Frontal cortex (tissue), 4 donors: ENCODE measurements around the gene DNAJC1. TPM values are rescaled to one million over a fixed set of nuclear protein-coding genes. Genes with fewer than 3 reads are reported as not detected.
"Not testable (repeated sequence)": the region's sequence is repeated elsewhere in the genome, so short reads cannot be mapped to it uniquely, and the experiment has no call there.

Experiments
- DNase-seq, 2 donors: peaks; one replicate each; pipeline ENCODE4 v3.0.0; 2012; ENCODE audit warnings: low spot score in 2 of 2
- FAIRE-seq: peaks from 2 replicates; lab custom pipeline; 2012; peaks lifted over from hg19 to GRCh38; lab: Jason Lieb, UNC
- total RNA-seq: library from RNA; depleted of rRNA; stranded (reverse); fragments of >200 nt; gene quantifications from one replicate; pipeline ENCODE4 v1.2.3, GENCODE V29; 2014
- donor health status: control.
- donor health status: control.
- donor health status: control.

The DNAJC1 gene
- total RNA-seq, 1 donor from 2014 or later = 20.0 TPM

GRCh38 chr10:21919906-21920305 lies 83.6 kb downstream of the DNAJC1 start:
- no peak for FAIRE-seq
- no peak for DNase-seq

GRCh38 chr10:21919117-21919516 lies 84.4 kb downstream of the DNAJC1 start:
- DNase-seq (no peak), FAIRE-seq (no peak)

- FAIRE-seq (no peak), DNase-seq (no peak)
Observed at GRCh38 chr10:21912625-21913024, 90.9 kb downstream of the DNAJC1 start.

- no peak for FAIRE-seq
- no peak for DNase-seq
Observed at GRCh38 chr10:21910798-21911197, 92.7 kb downstream of the DNAJC1 start.

- FAIRE-seq (no peak), DNase-seq (no peak)
Observed at GRCh38 chr10:21907436-21907835, 96.1 kb downstream of the DNAJC1 start.

GRCh38 chr10:21904930-21905329 lies 98.6 kb downstream of the DNAJC1 start:
- DNase-seq (no peak), FAIRE-seq (no peak)

- DNase-seq = no peak
- no peak for FAIRE-seq
Observed at GRCh38 chr10:21899736-21900135, 103.8 kb downstream of the DNAJC1 start.

GRCh38 chr10:21895932-21896331 lies 107.6 kb downstream of the DNAJC1 start:
- no peak for FAIRE-seq

GRCh38 chr10:21894648-21895342 lies 108.7 kb downstream of the DNAJC1 start:
- FAIRE-seq (no peak), DNase-seq (no peak)

More at GRCh38 chr10:21895932-21896331, 107.6 kb downstream of the DNAJC1 start:
- DNase-seq = no peak

- DNase-seq (no peak), FAIRE-seq (no peak)
Observed at GRCh38 chr10:21891439-21891838, 112.1 kb downstream of the DNAJC1 start.

- FAIRE-seq (no peak), DNase-seq (no peak)
Observed at GRCh38 chr10:21889477-21890275, 113.9 kb downstream of the DNAJC1 start.

GRCh38 chr10:21888959-21889358 lies 114.6 kb downstream of the DNAJC1 start:
- DNase-seq (no peak), FAIRE-seq (no peak)

- FAIRE-seq = no peak
Observed at GRCh38 chr10:21885940-21886339, 117.6 kb downstream of the DNAJC1 start.

GRCh38 chr10:21873198-21873597 lies 130.3 kb downstream of the DNAJC1 start:
- no peak for FAIRE-seq
- DNase-seq = no peak

More at GRCh38 chr10:21885940-21886339, 117.6 kb downstream of the DNAJC1 start:
- DNase-seq = no peak

GRCh38 chr10:21872771-21873170 lies 130.8 kb downstream of the DNAJC1 start:
- DNase-seq, FAIRE-seq: not testable (repeated sequence)

- FAIRE-seq = no peak
- DNase-seq = no peak
Observed at GRCh38 chr10:21870849-21871248, 132.7 kb downstream of the DNAJC1 start.

GRCh38 chr10:21869087-21869486 lies 134.4 kb downstream of the DNAJC1 start:
- DNase-seq, FAIRE-seq: not testable (repeated sequence)

GRCh38 chr10:21860718-21861117 lies 142.8 kb downstream of the DNAJC1 start:
- DNase-seq (no peak), FAIRE-seq (no peak)

- DNase-seq (no peak), FAIRE-seq (no peak)
Observed at GRCh38 chr10:21858455-21858854, 145.1 kb downstream of the DNAJC1 start.

- DNase-seq (no peak), FAIRE-seq (no peak)
Observed at GRCh38 chr10:21849607-21850006, 153.9 kb downstream of the DNAJC1 start.

- FAIRE-seq (no peak), DNase-seq (no peak)
Observed at GRCh38 chr10:21843645-21844044, 159.9 kb downstream of the DNAJC1 start.
